ENCODE data around the gene ATG4A. TPM values are rescaled to one million over a fixed set of nuclear protein-coding genes. Genes with fewer than 3 reads are reported as not detected.

Gene ATG4A
- total and polyA plus RNA-seq, 2 donors (not counting 1 experiment from before 2014, with no cell fraction given): 13.5 to 13.8 TPM

GRCh38 chrX:108131471-108131870 lies 39.9 kb downstream of the ATG4A start:
- Histone ChIP-seq H3K9me3 (ENCODE audit: control insufficient read depth, insufficient read depth, low read depth, low read length) (no peaks in the 10 kb centered on the region), H2AFZ (ENCODE audit: low read length) (no peak overlapping the region), H3K36me3 (ENCODE audit: control insufficient read depth, insufficient read depth, low read length) (no peaks in the 10 kb centered on the region), H3K79me2 (ENCODE audit: control insufficient read depth, insufficient read depth, low read length) (no peaks in the 10 kb centered on the region), H3K27ac (ENCODE audit: insufficient read depth, low read length) (no peak overlapping the region), H4K20me1 (ENCODE audit: control insufficient read depth, extremely low read depth, insufficient read depth, low read length) (no peaks in the 10 kb centered on the region), H3K4me2 (ENCODE audit: extremely low read depth, insufficient read depth, low read length) (no peak overlapping the region), H3K27me3 (ENCODE audit: control insufficient read depth, insufficient read depth, low read length) (no peaks in the 10 kb centered on the region), H3K4me1 (ENCODE audit: control insufficient read depth, extremely low read depth, insufficient read depth, low read length) (no peaks in the 10 kb centered on the region), H3K4me3 (replicated peaks in 1 of 4; ENCODE audit: control extremely low read depth in 1 of 4, insufficient read depth in 1 of 4, low read depth in 3 of 4, low read length in 4 of 4) (no peak overlapping the region), H3K9ac (ENCODE audit: insufficient read depth, low read length) (no peak overlapping the region)
- peak in 1 of 2 donors; percentile 79 for DNase-seq (ENCODE audit: low read depth in 2 of 2)
- TF ChIP-seq CTCF (conservative IDR thresholded peaks at IDR 0.05 in 1 of 2, IDR thresholded peaks at IDR 0.05 in 1 of 2; ENCODE audit: low read depth in 1 of 2, low read length in 2 of 2) (no peak), EZH2 (IDR thresholded peaks at IDR 0.05; ENCODE audit: low read length, missing control alignments) (no peak)

GRCh38 chrX:108132034-108132433 lies 40.5 kb downstream of the ATG4A start:
- H3K9ac ChIP-seq (ENCODE audit: insufficient read depth, low read length): no peak overlapping the region
- no peak overlapping the region for H3K27ac ChIP-seq (ENCODE audit: insufficient read depth, low read length)

GRCh38 chrX:108132876-108133275 lies 41.3 kb downstream of the ATG4A start:
- H3K36me3 ChIP-seq (ENCODE audit: control insufficient read depth, insufficient read depth, low read length): no peaks in the 10 kb centered on the region
- no peak overlapping the region for H3K4me2 ChIP-seq (ENCODE audit: extremely low read depth, insufficient read depth, low read length)
- TF ChIP-seq EZH2 (IDR thresholded peaks at IDR 0.05; ENCODE audit: low read length, missing control alignments) (no peak), CTCF (conservative IDR thresholded peaks at IDR 0.05 in 1 of 2, IDR thresholded peaks at IDR 0.05 in 1 of 2; ENCODE audit: low read depth in 1 of 2, low read length in 2 of 2) (no peak)
- no peak for DNase-seq (ENCODE audit: low read depth in 2 of 2)
- H3K79me2 ChIP-seq (ENCODE audit: control insufficient read depth, insufficient read depth, low read length): no peaks in the 10 kb centered on the region
- no peak overlapping the region for H3K9ac ChIP-seq (ENCODE audit: insufficient read depth, low read length)
- H3K4me3 ChIP-seq (replicated peaks in 1 of 4; ENCODE audit: control extremely low read depth in 1 of 4, insufficient read depth in 1 of 4, low read depth in 3 of 4, low read length in 4 of 4): no peak overlapping the region
- no peak overlapping the region for H3K27ac ChIP-seq (ENCODE audit: insufficient read depth, low read length)
- H2AFZ ChIP-seq (ENCODE audit: low read length): no peak overlapping the region
- no peaks in the 10 kb centered on the region for H3K27me3 ChIP-seq (ENCODE audit: control insufficient read depth, insufficient read depth, low read length)
- H3K9me3 ChIP-seq (ENCODE audit: control insufficient read depth, insufficient read depth, low read depth, low read length): no peaks in the 10 kb centered on the region
- H4K20me1 ChIP-seq (ENCODE audit: control insufficient read depth, extremely low read depth, insufficient read depth, low read length): no peaks in the 10 kb centered on the region
- no peaks in the 10 kb centered on the region for H3K4me1 ChIP-seq (ENCODE audit: control insufficient read depth, extremely low read depth, insufficient read depth, low read length)

More at GRCh38 chrX:108132034-108132433, 40.5 kb downstream of the ATG4A start:
- Histone ChIP-seq H3K4me2 (ENCODE audit: extremely low read depth, insufficient read depth, low read length) (no peak overlapping the region), H4K20me1 (ENCODE audit: control insufficient read depth, extremely low read depth, insufficient read depth, low read length) (no peaks in the 10 kb centered on the region), H3K27me3 (ENCODE audit: control insufficient read depth, insufficient read depth, low read length) (no peaks in the 10 kb centered on the region), H3K4me1 (ENCODE audit: control insufficient read depth, extremely low read depth, insufficient read depth, low read length) (no peaks in the 10 kb centered on the region), H3K79me2 (ENCODE audit: control insufficient read depth, insufficient read depth, low read length) (no peaks in the 10 kb centered on the region), H3K4me3 (replicated peaks in 1 of 4; ENCODE audit: control extremely low read depth in 1 of 4, insufficient read depth in 1 of 4, low read depth in 3 of 4, low read length in 4 of 4) (no peak overlapping the region), H2AFZ (ENCODE audit: low read length) (no peak overlapping the region), H3K9me3 (ENCODE audit: control insufficient read depth, insufficient read depth, low read depth, low read length) (no peaks in the 10 kb centered on the region), H3K36me3 (ENCODE audit: control insufficient read depth, insufficient read depth, low read length) (no peaks in the 10 kb centered on the region)
- no peak for DNase-seq (ENCODE audit: low read depth in 2 of 2)
- no peak for TF ChIP-seq EZH2 (IDR thresholded peaks at IDR 0.05; ENCODE audit: low read length, missing control alignments)
- no peak for TF ChIP-seq CTCF (conservative IDR thresholded peaks at IDR 0.05 in 1 of 2, IDR thresholded peaks at IDR 0.05 in 1 of 2; ENCODE audit: low read depth in 1 of 2, low read length in 2 of 2)
